ENCODE results near the gene LEAP2.

Gene LEAP2

GRCh38 chr5:132837868-132838267 lies 35.6 kb upstream of the LEAP2 start:
- TF ChIP-seq, protein P1, sequence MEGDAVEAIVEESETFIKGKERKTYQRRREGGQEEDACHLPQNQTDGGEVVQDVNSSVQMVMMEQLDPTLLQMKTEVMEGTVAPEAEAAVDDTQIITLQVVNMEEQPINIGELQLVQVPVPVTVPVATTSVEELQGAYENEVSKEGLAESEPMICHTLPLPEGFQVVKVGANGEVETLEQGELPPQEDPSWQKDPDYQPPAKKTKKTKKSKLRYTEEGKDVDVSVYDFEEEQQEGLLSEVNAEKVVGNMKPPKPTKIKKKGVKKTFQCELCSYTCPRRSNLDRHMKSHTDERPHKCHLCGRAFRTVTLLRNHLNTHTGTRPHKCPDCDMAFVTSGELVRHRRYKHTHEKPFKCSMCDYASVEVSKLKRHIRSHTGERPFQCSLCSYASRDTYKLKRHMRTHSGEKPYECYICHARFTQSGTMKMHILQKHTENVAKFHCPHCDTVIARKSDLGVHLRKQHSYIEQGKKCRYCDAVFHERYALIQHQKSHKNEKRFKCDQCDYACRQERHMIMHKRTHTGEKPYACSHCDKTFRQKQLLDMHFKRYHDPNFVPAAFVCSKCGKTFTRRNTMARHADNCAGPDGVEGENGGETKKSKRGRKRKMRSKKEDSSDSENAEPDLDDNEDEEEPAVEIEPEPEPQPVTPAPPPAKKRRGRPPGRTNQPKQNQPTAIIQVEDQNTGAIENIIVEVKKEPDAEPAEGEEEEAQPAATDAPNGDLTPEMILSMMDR (conservative IDR thresholded peaks at IDR 0.05) = no peak
- H3K27ac ChIP-seq = peak overlapping the region; percentile 98

GRCh38 chr5:132838516-132839282 lies 34.8 kb upstream of the LEAP2 start:
- H3K27ac ChIP-seq = peak overlapping the region; percentile 98
- TF ChIP-seq, protein P1 (conservative IDR thresholded peaks at IDR 0.05) = no peak

- H3K27ac ChIP-seq = peak overlapping the region; percentile 98
- TF ChIP-seq, protein P1 (conservative IDR thresholded peaks at IDR 0.05) = no peak
Observed at GRCh38 chr5:132839426-132840301, 33.8 kb upstream of the LEAP2 start.

DNA sequence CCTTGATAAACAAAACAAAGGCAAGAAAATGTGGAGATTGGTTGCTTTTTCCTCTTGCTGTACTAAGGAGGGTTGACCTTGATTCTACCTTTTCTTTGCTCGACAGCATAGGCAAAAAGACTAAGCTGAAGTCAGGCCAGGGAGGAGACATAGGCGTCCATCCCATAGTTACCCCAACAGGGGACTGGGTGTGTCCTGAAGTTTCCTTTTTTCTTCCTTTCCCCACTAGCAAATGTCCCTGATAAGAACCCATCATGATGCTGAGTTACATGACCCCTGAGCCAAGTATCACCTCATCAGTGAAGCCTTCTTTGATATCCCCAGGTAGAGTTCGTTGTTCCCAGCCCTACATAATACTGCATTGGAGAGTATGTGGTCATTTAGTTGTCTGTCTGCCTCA lies 33.2 kb upstream of the LEAP2 start:
- TF ChIP-seq, protein P1 (conservative IDR thresholded peaks at IDR 0.05) = no peak
- peak overlapping the region; percentile 98 for H3K27ac ChIP-seq

DNA sequence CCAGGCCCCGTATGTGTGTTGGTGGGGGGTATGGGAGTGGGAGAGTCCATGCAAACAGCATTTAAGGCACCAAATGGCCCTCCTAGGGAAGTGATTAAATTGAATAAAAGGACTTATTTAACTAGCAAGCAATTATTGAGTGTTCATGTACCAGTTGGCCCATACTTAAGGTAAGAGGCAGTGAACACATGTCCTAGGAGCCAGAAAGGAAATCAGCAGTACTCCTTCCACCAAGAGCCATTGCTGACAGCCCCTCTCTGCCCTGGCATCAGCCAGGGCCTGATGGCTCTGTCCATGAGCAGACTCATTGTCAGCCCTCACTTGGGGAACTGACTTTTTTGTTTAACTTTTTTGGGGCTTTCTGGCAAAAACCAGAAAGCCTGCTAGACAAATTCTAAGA lies 32.6 kb upstream of the LEAP2 start:
- TF ChIP-seq, protein P1 (conservative IDR thresholded peaks at IDR 0.05) = no peak
- peak overlapping the region; percentile 98 for H3K27ac ChIP-seq

DNA sequence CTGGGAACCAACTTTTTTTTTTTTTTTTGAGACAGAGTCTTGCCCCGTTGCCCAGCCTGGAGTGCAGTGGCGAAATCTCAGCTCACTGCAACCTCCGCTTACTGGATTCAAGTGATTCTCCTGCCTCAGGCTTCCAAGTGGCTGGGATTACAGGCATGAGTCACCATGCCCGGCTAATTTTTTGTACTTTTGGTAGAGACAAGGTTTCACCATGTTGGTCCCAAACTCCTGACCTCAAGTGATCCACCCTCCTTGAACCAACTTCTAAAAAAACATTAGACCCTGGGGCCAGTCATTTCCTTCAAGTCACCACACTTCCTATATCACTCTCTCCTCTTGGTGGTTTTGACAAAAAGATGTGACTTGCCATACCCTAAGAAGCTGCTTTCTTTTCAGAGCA lies 32.2 kb upstream of the LEAP2 start:
- TF ChIP-seq, protein P1 (conservative IDR thresholded peaks at IDR 0.05) = no peak
- peak overlapping the region; percentile 98 for H3K27ac ChIP-seq

- H3K27ac ChIP-seq = peak overlapping the region; percentile 57
- TF ChIP-seq, protein P1 (conservative IDR thresholded peaks at IDR 0.05) = no peak
Observed at GRCh38 chr5:132848270-132848669, 25.2 kb upstream of the LEAP2 start.
